Forelimb muscle (tissue), 1 donor: ENCODE results near the gene SH2D3C. TPM values are rescaled to one million over a fixed set of nuclear protein-coding genes. Genes with fewer than 3 reads are reported as not detected.
"Not testable (repeated sequence)": the region's sequence is repeated elsewhere in the genome, so short reads cannot be mapped to it uniquely, and the experiment has no call there.

ENCODE experiments used
- DNase-seq: peaks from one replicate; pipeline ENCODE4 v3.0.0-alpha.2; 2013; ENCODE audit warnings: low read depth
- polyA plus RNA-seq: library from polyadenylated mRNA; unstranded; fragments of 120-200 nt; gene quantifications from one replicate; pipeline ENCODE4 v1.2.1, GENCODE V29; 2013; ENCODE audit not compliant: insufficient read length

SH2D3C gene
- polyA plus RNA-seq, 1 donor, result 16.5 TPM

DNA sequence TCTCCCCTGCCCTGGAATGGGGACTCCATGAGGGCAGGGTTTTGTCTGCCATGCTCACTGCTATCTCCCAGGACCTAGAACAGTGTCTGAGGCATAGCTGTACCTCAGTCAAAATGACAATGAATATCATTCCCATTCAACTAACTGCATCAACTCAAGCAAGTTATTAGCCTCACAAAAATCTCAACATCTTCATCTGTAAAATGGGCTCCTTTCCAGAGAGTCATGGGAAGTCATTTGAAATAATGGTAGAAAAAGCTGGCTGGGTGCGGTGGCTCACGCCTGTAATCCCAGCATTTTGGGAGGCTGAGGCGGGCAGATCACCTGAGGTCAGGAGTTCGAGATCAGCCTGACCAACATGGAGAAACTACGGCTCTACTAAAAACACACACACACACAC, 9.4 kb downstream of the SH2D3C start:
- no peak for DNase-seq

DNA sequence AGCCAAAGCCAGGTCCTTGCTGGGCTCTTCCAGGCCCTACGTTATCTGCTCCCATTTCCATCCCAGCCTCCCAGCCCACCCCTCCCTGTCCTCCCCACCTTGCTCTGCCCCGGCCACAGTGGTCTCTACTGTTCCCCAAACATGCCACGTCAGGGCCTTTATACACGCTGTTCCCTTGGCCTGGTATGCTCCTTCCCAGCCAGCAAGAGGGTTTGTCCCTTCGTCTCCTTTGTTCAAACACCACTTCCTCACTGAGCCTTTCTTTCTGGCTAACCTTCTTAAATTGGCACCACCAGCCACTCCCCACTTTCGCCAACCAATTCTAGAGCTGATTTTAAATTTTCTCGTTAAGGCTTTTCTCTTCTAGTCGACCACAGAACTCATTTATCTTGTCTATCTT, 9.8 kb downstream of the SH2D3C start:
- DNase-seq, result no peak

DNA sequence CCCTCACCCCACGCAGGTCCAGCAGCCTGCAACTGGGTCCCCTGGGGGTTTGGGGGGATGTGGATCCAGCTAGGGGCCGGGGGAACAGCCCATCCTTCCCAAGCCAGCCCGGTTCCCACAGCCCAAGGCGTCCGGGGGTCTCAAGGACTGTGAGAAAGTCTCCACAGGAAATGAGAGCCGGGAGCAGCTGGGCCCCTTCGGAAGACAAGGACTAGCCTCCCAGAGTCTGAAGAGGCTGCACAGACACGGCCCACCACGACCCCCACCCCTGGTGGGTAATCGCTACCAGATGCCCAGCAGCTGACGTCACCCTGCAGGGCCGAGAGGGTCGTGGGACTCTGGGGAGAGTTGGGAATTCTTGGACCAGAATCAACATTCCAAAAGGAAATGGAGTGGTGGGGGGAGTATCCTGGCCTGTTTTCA, 10.5 kb downstream of the SH2D3C start:
- DNase-seq, result no peak

DNA sequence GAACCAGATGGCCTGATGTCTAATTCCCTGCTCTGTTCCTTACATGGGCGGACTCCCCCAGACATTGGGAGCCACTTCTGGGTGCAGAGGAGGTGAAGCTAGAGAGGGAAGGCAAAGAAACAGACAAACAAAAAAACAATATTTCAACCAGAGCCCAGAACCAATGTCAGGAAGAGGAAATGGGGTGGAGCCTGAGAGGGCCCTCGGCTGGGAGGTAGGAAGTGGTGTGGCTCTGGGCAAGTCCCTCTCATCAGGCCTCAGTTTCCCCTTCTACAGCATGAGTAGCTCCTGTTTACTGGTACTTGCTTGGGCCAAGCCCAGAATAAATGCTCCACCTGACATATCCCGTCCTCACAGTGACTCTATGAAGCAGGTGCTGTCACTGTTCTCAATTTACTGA, 11.1 kb downstream of the SH2D3C start:
- DNase-seq, result no peak

DNA sequence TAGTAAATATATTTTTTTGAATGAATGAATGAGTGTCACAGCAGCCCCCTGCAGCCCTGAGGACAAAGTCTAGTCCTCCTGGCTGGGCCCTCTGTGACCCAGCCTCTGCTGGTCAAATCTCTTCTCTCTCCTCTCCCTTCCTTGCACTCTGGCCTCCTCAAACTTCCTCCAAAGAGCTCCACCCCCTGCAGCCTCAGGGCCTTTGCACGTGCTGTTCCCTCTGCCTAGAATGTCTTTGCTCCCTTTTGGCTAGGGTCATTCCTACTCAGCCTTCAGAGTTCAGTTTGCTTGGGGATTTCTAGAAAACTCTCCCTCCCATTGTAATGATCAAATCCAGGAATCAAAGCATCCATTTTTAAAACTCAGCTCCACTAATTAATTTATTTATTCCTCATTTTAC, 13.0 kb downstream of the SH2D3C start:
- DNase-seq, result no peak

DNA sequence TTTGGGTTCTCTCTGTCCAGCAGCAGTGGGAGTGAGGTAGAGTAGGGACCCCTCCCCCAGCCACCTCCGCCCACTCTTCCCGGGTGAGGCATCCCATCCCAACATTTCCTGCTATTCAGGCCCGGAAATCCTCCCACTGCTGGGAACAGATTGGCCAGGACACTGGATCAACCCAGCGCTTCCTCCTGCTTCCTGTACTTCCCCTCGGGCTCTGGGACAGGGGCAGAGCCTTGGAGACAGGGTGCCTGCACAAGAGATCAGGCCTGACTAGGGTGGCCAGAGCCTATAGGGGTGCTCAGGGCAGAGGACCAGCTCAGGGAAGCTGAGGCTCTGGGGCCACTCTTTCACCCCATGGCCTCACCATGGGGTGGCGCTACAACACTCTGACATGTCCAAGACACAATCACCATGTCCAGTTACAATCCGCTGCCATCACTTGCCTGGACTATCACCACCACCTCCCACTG, 14.5 kb downstream of the SH2D3C start:
- no peak for DNase-seq

DNA sequence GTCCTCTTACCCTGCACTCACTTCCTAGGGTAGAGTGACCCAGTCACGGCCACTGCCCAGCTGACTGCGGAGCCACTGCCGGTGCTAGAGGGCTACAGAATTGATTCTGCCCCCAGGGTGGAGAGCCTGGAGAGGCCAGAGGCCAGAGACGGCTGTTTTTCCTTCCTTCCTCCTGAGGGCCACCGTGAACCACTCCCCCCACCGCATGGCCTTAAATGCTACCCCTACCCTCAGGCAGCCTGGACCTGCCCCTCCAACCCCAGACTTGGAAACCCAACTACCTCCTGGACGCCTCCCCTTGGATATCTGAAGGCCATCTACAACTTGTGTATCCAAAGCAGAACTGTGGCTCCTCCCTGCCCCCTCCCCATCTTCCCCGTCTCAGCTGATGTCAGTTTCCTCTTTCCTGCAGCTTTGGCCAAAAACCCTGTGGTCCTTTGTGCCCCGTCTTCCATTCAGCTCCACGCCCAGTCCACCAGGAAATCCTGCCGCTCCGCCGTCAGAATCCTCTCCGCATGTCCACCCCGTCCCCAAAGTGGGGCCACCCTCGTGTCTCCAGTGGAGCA, 16.3 kb downstream of the SH2D3C start:
- DNase-seq, result no peak

DNA sequence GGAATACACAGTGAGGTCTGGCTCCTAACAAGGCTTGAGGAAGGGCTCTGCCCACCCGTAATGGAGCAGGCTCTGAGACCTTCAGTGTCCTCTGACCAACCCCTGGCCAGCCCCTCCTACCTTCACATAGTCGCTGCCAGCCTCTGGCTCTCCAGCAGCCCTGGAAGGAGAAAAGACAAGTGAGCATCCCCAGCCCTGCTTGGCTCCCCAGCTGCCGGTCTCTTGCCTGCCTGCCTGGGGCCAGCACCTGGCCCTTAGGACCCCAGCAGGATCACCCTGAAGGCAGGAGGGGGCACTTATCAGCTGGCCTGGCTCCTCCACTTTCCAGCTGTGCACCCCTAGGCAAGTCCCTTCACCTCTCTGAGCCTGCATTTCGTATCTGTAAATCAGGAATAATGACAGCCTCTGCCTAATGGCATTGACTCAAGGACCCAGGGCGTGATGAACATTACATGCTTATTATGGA, 16.9 kb downstream of the SH2D3C start:
- no peak for DNase-seq

DNA sequence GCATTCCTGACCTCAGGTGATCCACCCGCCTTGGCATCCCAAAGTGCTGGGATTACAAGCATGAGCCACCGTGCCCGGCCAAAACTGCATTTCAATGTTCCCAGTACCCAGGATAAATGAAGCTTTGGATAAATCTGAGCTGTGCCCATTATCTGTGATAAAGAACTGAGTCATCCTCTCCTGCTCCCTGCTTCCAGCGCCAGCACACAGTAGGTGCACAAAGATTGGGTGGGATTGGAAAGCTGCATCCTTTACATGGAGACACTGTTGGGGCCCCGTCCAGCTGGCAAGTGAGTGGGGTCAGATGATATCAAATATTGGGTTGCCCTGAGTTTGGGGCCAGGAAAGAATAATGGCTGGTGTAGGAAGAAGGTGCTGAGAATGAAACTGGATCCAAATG, 17.4 kb downstream of the SH2D3C start:
- DNase-seq, result no peak

DNA sequence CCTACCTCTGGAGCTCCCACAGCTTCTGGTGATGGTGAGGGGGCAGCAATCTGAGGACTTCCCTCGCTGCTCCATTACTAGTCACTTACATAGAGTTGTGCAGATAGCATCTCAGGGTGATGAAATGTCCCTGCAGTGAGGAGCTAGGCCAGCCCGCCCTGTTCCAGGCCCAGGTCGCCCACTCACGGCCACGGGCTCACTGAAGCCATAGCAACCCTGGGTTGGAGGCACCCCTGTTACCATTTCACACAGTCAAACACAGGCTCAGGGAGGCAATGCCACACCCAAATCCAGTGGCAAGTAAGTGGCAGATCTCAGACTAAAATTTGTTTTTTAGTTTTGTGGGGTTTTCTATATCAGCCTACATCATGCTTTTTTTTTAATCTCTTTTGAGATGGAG, 19.6 kb downstream of the SH2D3C start:
- DNase-seq, result no peak

DNA sequence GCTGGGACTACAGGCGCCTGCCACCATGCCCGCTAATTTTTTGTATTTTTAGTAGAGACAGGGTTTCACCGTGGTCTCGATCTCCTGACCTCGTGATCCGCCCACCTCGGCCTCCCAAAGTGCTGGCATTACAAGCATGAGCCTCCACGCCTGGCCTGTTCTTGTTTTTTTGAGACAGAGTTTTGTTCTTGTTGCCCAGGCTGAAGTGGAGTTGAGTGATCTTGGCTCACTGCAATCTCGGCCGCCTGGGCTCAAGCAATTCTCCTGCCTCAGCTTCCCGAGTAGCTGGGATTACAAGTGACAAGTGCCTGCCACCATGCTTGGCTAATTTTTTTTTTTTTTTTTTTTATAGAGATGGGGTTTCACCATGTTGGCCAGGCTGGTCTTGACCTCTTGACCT, 21.7 kb downstream of the SH2D3C start:
- not testable (repeated sequence) for DNase-seq

DNA sequence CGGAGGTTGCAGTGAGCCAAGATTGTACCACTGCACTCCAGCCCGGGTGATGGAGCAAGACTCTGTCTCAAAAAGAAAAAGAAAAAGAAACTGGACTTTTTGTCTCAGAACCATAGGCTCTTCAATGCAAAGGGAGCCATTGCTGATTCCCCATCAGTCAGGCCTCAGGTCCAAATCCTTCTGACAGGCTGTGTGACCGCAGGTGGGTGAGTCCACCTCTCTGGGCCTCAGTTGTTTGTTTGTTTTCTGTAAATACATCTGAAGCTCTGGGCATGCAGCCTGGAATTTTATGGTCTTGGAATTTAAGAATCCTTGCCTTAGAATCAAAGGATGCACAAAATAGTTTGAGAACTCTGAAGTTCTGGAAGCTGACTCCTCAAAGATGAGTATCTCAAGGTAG, 22.2 kb downstream of the SH2D3C start:
- DNase-seq, result no peak

DNA sequence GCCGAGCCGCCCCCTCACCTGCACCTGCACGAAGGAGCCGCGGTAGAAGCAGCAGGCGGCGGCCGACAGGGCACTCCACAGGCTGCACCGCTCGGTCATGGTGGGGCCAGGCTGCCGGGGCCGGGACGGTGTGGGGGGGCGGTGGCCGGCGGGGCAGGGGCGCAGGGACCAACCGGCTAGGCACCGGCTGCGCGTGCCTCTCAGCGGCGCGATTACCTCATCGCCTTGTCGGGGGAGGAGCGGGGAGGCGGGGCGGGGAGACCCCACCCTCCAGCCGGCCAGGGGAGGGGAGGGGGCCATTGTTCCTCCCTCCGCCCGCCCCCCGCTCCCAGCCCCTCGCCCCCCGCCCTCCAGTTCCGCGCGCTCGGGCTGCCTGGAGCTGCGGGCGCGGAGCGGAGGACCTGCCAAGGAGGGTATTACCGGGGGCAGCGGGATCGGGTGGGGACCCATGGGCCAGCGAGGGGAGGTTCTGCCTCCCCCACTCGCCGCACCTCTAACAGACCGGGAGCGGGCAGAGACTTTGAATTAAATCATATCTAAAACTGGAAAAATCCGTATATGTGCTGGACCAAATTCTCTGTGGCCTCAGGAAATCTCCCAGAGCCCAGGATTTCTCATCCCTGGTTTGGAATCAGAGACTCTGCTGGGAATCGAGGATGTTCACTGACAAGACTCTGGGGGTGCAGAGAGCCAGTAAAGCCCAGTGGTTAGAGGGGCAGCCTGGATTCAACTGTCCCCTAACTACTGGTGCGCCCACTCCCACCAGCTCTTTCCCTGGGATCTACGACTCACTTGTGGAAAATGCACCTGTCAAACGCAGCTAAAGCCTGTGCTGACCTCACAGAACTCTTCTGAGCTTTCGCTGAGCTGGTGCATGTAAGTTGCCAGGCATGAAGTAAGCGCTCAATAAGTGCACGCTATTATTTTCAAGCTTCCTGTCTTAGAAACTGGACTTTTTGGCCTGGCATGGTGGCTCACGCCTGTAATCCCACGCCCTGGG, 23.1 kb downstream of the SH2D3C start:
- no peak for DNase-seq

DNA sequence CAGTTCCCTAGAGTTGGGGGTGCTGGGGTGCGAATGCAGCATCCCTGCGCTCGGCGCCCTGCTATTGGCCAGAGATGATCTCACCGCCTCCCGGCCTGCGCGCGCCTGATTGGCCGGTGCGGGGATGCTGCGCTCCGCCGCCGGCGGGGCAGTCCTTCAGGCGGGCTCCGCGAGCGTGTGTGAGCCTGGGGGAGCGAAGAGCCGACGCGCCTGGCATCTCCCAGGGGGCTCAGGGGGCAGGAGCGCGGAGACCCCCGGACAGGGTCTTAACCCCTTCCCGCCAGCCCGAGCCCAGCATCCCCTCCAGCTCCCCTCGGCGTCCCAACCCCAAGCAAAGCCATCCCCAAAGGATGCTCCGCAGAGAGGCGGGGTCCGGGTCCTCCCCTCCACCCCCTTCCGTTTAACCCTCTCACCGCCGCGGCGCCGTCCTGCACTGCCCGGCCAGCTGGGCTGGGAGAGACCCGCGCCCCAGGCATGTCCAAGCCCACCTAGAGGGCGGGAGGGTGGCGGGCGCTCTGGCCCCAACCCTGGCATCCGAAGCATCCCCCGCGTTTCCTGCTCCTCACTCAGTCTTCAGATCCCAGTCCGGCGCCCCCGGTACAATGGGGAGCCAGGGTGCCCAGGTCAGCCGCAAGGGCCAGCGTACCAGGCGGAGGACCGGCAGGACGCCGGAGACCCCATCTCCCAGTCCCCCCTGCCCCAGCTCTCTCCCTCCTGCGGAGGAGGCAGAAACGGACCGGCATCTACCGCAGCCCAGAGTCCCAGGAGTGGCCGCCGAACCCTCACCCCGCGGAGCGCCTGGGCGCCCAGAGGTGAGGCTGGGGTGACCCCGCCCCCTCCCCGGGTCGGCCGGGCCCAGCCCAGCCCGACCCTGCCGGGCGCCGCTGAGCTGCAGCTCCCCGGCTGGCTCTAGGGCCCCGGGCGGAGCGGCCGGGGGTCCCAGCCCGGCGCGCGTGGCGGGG, 24.1 kb downstream of the SH2D3C start:
- DNase-seq, result no peak

DNA sequence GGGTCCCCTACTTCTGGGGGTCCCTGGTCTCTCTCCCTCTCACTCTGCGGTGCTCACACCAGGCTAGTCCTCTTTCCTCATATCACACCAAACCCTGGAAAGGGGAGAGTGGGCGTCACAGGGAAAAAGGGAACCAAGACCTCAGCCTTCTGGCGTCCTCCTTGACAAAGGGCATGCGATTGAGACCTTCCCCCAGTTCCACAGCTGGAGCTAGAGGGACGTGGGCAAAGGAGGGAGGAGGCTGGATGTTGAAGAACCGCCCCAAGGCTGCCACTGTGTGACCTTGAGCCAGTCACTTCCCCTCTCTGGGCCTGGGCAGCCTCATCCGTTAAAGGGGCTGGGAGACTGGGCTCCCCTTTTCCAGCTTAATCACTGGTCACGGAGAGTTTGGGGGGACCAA, 24.8 kb downstream of the SH2D3C start:
- no peak for DNase-seq

DNA sequence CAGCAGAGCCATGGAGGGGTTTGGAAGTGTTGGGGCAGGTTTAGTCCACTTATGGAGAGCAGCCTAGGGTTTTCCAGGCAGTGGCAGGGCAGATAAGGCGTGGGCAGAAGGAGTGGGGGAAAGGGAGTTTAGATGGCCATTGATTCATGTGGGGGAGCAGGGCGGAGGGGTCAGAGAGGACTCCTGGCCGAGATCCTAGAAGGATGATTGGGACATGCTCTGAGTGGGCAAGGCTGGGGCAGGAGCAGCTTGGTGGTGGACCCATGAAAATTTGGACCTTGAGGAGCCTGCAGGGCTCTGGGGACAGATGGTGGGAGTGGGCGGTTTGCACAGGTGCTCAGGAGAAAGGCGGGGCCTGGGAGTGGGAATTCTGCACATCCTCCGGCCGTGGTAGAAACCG, 25.3 kb downstream of the SH2D3C start:
- no peak for DNase-seq

DNA sequence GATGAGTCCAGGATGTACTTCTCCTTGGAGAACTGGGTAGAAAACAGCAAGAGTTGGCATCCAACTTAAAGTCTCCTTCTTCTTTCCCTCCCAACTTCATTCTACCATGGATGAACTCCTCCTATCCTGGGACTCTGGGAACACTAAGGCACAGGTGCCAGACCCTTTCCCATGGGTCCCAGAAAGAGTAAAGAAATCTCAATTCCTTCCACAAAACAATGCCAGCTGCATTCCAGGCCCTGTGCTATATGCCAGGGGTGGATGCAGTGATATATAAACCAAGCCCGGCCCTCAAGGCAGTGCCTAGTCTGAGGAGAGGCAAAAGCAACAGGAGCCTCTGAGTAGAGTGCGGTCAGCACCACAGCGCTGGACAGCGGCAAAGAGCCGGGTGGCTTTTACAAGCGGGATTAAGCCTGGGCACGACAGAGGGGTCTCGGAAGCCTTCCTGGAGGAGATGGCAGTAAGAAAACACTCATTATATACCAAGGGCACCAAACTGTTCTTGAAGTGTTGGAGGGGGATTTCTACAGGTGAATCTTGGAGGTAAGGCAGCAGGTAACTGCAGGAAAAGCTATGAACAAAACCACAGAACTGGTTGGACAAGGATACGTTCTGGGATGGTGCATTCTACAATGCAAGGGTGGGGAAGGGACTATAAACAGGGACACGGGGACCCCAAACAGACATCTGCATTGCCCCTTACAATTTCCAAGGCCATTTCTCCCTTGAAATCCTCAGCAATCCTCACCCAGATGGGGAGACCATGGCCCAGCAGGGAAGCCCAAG, 27.0 kb downstream of the SH2D3C start:
- no peak for DNase-seq

DNA sequence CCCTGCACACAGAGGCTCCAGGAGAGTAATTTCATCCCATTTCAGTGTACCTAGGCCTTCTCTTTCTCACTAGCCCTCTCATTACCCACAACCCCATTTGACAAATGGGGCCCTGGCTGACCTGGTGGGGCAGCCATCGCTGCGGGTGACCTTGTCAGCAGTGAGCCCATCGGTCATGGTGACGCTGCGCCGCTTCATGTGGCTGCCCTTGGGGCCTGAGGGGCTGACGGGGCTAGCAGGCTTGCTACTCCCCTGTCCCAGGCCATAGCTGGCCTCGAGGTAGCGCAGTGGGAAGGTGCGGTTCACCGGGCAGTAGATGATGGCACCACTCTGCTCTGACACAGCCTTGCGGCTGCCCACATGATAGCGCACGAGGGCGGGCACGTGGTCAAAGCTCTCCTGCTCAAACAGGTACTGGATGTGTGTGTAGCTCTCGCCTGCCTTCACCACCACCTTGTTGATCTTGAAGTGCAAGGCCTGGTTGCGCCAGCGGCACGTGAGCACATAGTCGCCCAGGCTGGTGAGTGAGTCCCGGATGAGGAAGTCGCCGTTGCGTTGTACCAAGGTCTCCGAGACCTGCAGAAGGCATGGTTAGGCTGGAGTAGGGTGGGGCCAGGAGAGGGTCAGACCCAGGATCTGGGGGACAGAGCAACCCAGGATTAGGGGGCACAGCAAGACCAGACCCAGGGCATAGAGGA, 29.2 kb downstream of the SH2D3C start:
- no peak for DNase-seq

DNA sequence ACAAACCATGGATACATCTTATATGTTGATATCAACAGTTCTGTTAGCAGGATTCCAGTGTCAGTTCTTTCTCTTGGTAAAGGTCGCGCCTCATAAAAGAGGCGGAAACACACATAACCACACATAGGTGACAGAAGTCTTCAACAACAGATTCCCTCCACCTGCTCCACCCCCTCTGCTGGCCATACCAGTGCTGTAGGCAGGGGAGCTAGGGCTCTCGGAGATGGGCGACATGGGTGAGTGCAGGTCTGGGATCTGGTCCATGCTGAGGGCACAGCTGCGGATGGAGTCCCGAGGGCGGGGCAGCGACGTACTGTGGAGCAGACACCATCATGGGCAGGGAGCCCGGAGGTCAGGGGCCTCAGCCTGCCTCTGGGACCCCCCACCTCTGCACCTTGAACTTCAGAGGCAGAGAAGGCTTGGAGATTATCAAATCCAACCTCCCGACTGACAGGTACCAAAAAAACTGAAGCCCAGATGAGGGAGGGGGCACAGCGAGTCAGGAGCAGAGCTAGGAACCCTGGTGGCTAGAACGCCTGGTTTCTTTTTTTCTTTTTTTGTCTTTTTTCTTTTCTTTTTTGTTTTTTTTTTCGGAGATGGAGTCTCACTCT, 31.4 kb downstream of the SH2D3C start:
- no peak for DNase-seq
